GM18520 (cell line): ENCODE data around the gene PIGC.
A peak's percentile ranks its signal among the peaks of the same experiment; 100 is the strongest.

Experiments
- ATAC-seq: cut with Tn5 transposase; IDR thresholded peaks from one replicate; pipeline ENCODE4 v1.9.1; 2021; ENCODE audit not compliant: unreplicated experiment

PIGC gene

DNA sequence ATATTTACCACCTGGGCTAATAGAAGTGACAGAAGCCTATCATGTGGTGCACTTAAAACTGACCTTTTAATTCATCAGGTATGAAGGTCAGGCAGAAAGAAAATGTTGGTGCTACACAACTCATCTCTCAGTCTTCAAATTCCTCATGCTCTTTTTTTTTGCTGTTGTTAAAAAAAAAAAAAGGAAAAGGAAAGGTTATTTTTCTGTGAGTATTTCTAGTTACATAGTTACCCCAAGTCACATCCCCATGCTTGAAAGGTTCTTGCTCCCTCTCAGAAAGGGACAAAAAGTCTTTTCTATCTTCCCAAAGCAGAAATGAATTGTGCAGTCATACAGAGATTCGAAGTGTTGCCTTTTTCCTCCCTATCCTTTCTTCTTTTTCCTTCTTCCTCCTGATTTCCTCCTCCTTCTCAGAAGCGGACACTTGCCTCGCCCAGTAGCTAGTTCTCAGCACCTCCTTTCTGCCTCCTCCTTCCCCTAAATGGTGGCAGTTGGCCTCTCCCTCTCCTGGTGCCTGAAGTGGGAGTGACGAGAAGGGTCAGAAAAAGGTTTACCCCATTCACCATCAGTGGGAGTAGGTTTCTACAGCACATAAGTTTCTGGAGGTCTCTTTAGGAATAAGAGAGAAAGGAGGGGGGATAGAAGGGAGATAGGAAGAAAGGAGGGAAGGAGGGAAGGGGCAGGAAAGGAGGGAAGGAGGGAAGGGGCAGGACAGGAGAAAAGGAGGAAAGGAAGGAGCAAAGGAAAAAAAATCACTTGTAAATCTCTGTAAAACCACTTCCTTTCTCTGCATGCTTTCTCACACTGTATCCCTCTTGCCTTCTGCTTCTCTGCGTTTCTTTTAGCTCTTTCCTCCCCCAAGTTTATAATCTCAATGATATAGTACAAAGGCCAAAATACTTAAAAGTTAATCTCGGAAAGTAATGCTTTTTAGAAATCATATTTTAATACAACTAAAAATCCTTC, 43.8 kb downstream of the PIGC start:
- ATAC-seq = no peak

DNA sequence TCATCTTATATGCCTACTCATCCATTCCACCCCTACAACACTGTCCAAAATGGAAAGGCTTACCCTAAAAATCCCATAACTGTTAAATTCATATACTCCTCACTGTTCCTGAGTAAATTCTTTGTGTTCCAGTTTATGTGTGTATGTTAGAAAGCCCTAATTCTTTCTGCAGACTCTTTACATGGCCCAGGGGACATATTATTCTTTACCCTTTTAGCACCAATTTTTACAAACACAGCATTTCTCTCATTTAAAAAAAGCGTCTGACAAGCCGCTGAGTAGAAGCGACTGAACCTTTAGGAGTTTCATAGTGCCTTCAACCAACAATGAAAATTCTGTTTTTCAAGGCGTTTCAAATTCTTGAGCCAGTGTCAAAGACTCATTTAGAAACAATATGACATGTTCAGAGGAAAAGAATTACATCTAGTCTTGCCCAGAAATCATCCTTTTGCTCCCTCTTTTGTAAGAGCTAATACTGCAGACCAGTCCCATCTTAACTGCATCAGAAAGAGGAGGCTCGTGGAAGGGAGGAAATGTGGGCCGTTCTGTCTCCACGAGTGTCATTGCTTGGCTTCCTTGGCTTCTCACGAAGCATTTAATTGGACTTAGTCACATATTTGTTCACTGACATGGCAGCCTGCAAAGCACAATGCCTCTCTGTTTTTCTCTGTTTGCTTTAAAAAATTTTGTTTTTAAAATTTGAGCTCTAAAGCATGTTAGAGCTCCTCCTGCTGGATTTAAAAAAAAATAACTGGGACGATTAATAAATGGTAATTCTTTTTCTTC, 44.7 kb downstream of the PIGC start:
- ATAC-seq = no peak

DNA sequence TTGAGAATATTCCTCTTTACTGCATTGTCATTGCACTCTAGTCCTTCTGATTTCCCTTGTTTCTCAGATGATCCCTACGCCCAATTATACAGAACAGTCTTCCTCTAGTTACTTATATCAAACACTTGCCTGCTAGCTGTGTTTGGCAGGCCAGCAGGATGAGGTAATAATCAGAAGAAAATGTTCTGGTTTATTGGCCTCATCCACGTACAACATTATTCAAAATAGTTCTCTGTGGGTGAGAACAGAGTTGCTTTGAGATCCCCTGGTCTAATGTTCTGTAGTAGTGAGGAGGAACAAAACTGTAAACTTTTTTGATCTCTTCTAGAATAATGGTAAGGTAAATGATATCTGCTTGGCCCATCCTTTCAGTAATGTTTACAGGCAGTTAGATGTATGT, 45.7 kb downstream of the PIGC start:
- no peak for ATAC-seq

DNA sequence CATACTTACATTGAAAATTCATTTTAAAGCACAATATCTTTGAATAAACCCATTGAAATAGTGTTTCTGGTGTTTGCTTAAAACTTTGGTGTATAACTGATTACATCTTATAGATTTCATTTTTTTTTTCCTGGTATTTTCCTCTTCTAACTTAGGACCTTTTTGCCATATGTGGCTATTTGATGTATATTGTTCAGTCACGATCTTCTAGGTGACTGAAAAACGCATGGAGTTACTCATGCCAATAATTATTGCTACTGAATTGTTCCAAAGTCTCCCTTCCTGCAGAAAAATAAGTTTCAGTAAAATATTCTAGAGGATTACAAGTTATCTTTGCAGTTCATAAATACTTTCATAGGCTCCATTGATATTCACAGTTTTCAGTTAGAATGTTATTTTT, 46.2 kb downstream of the PIGC start:
- ATAC-seq = no peak

DNA sequence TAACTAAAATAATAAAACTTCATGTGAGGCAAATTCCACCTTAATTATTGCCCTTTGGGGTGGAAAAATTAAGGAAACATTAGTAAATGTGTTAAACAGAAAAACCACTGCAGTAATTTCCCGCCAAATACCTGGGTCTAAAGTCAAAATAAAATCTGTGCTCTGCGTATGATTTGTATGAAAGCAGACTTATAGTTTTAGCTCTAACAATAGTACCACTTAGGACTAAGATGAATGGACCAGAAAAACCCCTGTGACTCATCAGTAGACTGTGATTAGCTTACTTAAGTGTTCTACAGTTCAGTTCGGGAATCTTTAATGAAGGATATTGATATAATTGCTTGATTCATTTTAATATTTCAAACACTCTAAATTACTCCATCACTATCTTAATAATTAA, 46.6 kb downstream of the PIGC start:
- ATAC-seq = peak; percentile 34

DNA sequence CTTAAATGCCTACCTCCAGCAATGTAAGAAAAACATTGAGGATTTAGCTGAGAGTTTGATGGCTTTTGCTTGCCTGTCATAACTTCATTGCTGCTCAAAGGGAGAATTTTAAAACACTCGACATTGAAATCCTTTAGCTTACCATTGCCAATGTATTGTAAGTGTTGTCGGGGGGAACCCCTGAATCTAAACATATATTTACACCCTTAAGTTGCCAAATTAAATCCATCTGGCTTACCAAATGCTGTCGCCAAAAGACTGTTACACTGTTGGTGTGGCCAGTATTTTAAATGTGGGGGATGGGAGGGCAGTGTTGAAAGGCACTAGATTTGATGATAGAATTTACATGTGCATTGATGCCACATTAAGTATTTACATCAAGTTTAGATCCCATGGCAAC, 48.3 kb downstream of the PIGC start:
- ATAC-seq = no peak

DNA sequence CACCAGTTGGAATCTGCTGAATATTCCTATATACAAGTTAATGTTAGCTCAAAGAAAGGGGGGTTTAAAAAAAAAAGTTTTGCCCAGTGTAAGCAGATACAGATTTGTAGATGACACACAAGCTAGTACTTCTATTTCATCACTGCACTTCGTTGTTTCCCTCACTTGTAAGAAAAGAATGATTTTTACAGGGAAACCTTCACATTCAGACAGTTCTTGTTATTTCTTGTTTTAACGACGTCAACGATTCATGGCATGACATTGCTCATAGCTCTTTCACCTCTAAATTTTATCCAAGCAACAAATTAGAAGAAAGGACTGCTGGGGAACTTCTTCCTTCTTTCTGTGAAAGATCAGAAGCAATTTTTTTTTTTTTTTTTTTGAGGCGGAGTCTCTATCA, 49.1 kb downstream of the PIGC start:
- no peak for ATAC-seq

DNA sequence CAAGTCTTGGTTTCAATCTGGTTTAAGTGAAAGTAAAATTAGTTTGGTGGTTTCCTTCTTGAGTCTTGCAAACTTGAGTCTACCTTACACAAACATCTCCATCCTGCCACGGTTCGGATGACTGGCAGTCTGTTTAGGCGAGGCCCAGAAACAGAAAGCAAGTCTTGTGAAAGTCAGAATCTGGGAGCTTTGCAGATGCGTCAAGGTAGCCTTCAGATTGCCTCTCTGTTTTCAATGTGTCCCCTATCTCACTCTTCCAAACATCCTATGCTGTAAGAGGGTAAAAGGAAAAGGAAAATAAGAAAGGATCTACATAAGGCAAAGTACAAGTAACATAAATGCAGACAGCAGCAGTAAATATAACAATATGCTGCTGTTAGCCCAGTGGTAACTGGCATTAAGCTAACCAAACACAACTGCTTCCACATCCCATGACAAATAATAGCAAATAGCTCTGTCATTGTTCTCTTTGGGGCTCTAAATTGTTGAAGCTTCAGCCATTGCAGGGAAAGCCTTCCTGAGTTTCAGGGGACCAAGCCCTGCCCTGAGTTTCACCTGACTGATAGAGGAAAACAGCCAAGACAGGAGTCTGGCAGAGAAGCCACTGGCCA, 49.6 kb downstream of the PIGC start:
- peak; percentile 70 for ATAC-seq

DNA sequence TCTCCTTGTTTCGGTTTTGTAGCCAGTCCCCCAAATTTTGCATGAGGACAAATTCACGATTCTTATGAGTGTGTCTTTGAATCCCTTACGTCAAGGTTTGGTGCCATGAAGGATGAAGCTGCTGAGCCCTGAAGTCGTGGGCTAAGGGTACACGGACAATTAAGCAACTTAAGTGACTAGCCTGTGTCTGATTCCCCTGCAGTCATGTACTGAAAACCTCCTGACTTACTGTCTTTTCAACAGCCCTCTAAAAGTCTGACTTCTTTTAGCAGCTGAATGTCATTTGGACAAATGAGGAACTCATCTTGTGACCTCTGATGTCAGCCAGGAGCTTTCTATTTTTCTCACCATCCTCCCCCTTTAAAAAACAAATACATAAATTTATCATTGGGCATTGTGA, 50.5 kb downstream of the PIGC start:
- ATAC-seq = no peak

DNA sequence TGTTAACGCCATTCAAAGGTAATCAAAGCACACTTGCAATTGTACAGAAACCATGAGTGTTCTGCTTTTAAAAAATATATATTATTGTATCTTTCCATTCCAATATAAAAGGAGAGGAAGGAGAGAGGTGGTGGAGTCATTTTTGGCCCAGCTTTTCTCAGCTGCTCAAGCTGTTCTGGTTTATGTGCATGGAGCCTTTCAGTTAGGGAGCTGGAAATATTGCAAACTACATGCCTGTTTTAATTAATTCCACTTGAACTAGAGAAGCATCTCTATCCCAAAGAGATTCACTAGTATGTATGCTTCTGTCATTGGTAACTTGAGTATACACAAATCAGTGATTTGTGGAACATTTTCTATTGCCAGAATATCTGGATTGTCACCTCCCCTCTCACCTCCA, 51.9 kb downstream of the PIGC start:
- no peak for ATAC-seq
